DOHH2 (cell line): ENCODE data around the gene SRF.

ENCODE experiments used
- EZH2phosphoT487 ChIP-seq: fragments of 200-600 bp; sonication (generic); IDR thresholded peaks from 2 replicates; pipeline ENCODE4 v1.6.1; 2017; ENCODE audit warnings: borderline replicate concordance, mild to moderate bottlenecking, antibody characterized with exemption, low read length, moderate library complexity, mixed read lengths
- TF ChIP-seq, protein P1 (sequence below): fragments of 200-600 bp; sonication (generic); IDR thresholded peaks from one replicate; pipeline ENCODE4 v1.5.1; 2014; ENCODE audit warnings: antibody characterized with exemption, mild to moderate bottlenecking, low read depth, low read length; ENCODE audit not compliant: poor library complexity, severe bottlenecking

DNA sequence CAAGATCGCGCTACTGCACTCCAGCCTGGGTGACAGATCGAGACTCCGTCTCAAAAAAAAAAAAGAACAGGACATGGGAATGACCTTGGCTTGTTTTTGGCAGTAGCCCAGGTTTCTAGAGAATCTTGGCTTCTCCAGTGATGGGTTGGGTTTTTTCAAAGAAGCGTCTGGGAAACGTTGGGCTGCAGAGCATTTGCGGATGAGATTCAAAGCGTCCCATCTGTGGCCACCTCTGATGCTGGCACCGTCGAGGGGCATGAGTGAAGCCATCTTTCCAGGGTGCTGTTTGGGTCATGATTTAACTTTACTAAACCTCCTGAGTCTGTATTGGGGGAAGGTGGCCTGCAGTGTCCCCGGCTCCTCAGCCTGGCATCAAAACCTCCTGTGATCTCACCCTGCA lies 43.2 kb upstream of the SRF start:
- TF ChIP-seq, protein P1, sequence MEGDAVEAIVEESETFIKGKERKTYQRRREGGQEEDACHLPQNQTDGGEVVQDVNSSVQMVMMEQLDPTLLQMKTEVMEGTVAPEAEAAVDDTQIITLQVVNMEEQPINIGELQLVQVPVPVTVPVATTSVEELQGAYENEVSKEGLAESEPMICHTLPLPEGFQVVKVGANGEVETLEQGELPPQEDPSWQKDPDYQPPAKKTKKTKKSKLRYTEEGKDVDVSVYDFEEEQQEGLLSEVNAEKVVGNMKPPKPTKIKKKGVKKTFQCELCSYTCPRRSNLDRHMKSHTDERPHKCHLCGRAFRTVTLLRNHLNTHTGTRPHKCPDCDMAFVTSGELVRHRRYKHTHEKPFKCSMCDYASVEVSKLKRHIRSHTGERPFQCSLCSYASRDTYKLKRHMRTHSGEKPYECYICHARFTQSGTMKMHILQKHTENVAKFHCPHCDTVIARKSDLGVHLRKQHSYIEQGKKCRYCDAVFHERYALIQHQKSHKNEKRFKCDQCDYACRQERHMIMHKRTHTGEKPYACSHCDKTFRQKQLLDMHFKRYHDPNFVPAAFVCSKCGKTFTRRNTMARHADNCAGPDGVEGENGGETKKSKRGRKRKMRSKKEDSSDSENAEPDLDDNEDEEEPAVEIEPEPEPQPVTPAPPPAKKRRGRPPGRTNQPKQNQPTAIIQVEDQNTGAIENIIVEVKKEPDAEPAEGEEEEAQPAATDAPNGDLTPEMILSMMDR, result no peak
- TF ChIP-seq EZH2phosphoT487, result no peak
